Bronchial epithelial cell (primary cell): ENCODE results near the gene KCNJ4. TPM values are rescaled to one million over a fixed set of nuclear protein-coding genes. Genes with fewer than 3 reads are reported as not detected.

Source experiments
- DNase-seq: peaks from one replicate; pipeline ENCODE4 v3.0.0-alpha.2; 2010; ENCODE audit warnings: low read depth
- FAIRE-seq: peaks from 2 replicates; lab custom pipeline; 2011; peaks lifted over from hg19 to GRCh38; lab: Jason Lieb, UNC
- H3K27me3 ChIP-seq: 2 replicates; pipeline ENCODE4 v1.5.1; 2011; ENCODE audit warnings: low read length; ENCODE audit not compliant: control insufficient read depth, insufficient read depth
- H3K36me3 ChIP-seq: 2 replicates; pipeline ENCODE4 v1.5.1; 2011; ENCODE audit warnings: low read length; ENCODE audit not compliant: control insufficient read depth, insufficient read depth
- H3K4me3 ChIP-seq: 2 replicates; pipeline ENCODE4 v1.5.1; 2011; ENCODE audit warnings: mild to moderate bottlenecking, low read depth, low read length, control low read depth
- total RNA-seq: library from RNA; depleted of rRNA; stranded (reverse); fragments of >200 nt; gene quantifications from 2 replicates; pipeline ENCODE4 v1.2.1, GENCODE V29; 2014
- TF ChIP-seq, protein P1 (sequence below): IDR thresholded peaks from 2 replicates; pipeline ENCODE4 v1.5.1; 2011; ENCODE audit warnings: mild to moderate bottlenecking, moderate library complexity, low read length, control low read depth, inconsistent platforms; ENCODE audit not compliant: insufficient read depth, severe bottlenecking

KCNJ4 gene
- total RNA-seq, 1 donor from 2014 or later: not detected

DNA sequence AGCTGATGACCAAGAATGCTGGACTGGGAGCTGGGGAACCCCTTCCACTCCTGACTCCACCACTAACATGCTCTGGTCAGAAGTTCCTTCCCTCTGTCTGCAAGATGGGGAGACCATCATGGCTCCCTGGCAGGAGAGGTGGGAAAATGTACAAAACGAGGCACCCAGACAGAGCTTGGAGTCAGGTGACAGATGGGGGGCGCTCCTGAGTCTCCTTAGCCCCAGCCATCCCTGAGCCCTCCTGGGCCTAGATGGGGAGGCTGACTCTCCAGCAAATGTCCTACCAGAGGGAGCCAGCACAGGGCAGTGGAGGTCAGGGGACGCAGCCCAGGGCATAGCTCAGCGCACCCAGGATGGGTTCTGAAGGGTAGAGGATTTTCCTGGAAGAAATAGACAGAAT lies 20.0 kb downstream of the KCNJ4 start:
- DNase-seq: no peak
- Histone ChIP-seq H3K27me3 (peaks cover 5% of the 10 kb centered on the region), H3K36me3 (no peaks in the 10 kb centered on the region), H3K4me3 (no peak overlapping the region)
- TF ChIP-seq, protein P1, sequence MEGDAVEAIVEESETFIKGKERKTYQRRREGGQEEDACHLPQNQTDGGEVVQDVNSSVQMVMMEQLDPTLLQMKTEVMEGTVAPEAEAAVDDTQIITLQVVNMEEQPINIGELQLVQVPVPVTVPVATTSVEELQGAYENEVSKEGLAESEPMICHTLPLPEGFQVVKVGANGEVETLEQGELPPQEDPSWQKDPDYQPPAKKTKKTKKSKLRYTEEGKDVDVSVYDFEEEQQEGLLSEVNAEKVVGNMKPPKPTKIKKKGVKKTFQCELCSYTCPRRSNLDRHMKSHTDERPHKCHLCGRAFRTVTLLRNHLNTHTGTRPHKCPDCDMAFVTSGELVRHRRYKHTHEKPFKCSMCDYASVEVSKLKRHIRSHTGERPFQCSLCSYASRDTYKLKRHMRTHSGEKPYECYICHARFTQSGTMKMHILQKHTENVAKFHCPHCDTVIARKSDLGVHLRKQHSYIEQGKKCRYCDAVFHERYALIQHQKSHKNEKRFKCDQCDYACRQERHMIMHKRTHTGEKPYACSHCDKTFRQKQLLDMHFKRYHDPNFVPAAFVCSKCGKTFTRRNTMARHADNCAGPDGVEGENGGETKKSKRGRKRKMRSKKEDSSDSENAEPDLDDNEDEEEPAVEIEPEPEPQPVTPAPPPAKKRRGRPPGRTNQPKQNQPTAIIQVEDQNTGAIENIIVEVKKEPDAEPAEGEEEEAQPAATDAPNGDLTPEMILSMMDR: no peak
- FAIRE-seq: no peak

DNA sequence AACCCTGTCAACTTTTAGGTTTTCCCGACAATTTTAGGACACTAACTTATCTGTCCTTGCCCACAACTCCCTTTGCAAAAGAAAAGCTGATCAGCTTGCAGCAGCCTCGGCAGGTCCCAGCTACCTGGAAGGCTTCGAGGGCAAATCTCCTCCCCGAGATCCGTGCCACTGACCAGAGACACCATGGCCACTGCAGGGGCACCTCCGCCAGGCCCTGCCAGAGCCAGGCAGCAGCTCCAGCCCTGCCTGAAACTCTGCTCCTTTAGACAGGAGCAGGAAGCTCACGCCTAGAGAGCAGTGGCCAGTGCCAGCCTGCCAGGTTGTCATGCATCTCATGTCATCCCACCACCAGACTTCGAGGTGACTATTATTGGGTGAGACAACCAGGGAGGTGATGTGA lies 21.1 kb downstream of the KCNJ4 start:
- Histone ChIP-seq H3K36me3 (no peaks in the 10 kb centered on the region), H3K27me3 (peaks cover 5% of the 10 kb centered on the region), H3K4me3 (no peak overlapping the region)
- FAIRE-seq: no peak
- DNase-seq: no peak
- TF ChIP-seq, protein P1: no peak

DNA sequence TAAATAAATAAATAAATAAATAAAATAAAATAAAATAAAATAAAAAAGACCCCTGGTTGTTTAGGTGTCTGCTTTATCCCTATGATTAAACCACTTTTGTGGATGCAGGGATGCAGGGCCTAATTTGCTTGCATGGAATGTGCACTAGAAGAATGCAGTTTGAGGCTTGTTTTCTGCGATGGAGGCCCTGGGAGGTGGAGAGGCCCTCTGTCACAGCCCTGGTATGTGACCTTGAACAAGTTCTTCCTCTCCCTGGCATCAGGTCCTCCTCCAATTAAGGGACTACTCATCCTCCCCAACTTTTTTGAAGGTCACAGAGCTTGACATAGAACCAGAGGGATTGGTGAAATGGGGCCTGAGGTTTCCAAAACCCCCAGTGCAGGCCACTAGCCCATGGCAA lies 22.7 kb downstream of the KCNJ4 start:
- Histone ChIP-seq H3K4me3 (no peak overlapping the region), H3K27me3 (peaks cover 5% of the 10 kb centered on the region), H3K36me3 (no peaks in the 10 kb centered on the region)
- DNase-seq (no peak), FAIRE-seq (no peak)
- TF ChIP-seq, protein P1: no peak

DNA sequence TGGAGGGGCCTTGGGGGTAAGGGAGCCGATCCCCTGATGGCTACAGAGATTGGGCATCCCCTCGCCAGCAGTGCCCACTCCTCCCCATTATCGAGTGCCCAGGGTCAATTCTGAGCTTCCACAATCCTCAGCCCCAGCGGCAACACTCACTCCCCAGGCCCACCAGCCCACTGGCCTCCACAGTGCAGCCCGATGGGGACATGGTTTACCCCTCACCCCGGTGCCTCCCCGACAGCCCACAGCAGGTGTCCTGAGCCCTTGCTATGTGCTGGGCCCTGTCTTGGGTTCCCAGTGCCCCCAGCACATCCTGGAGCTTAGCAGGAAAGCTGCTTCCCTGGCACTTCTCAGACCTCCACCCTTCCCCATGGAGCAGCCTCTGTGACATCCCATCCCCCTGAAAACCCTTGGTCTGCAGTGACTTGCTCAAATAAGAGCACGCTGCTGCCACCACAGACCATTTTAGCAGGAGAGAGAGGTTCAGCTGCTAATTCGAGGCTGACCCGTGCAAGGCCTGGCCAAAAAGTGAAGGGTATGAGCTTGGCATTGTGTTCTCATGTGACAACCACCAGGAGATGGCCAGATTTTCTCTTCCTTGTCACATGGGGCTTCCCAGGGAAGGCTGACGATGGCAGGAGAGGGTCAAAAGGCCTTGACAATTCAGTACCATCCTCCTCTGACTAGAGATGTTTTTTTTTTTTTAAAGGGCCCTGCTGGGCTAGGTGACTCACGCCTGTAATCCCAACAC lies 23.6 kb downstream of the KCNJ4 start:
- H3K4me3 ChIP-seq: no peak overlapping the region
- DNase-seq (no peak), FAIRE-seq (peak; percentile 40)
- TF ChIP-seq, protein P1: no peak
- no peaks in the 10 kb centered on the region for H3K36me3 ChIP-seq
- H3K27me3 ChIP-seq: peaks cover 5% of the 10 kb centered on the region

DNA sequence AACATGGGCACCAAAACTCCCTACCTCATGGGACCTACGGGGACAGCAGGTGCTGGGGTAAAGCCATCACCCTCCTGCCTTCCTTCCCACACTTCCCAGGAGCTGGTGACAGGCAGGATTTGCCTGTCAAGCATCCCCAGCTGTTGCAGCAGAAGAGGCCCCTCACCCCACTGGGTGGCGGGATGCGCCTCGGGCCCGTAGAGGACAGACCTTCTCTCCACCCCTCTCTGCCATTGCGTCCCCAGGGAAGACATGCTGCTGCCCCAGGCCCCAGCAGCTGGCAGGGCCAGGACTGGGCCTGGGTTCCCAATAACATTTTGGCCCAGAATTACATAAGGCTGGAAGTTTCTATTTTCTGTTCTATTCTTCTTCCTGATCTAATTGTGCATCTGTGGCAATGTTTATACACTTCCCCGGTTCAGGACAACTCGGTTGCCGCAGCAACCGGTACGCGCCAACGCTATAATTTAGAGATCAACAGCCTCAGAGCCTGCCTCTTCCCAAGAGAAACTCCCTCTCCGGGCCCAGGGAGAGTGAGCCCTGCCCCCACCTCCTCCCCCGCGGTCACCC lies 25.4 kb downstream of the KCNJ4 start:
- peaks cover 7% of the 10 kb centered on the region for H3K27me3 ChIP-seq
- no peak for DNase-seq
- H3K4me3 ChIP-seq: no peak overlapping the region
- no peak for FAIRE-seq
- TF ChIP-seq, protein P1: no peak
- no peaks in the 10 kb centered on the region for H3K36me3 ChIP-seq
